HCT116 (cell line): Measurements from ENCODE around the gene TRIAP1. TPM values are rescaled to one million over a fixed set of nuclear protein-coding genes. Genes with fewer than 3 reads are reported as not detected.

Source experiments
- ATAC-seq: fragments of 200-7000 bp; cut with Tn5 transposase; 2 replicates; pipeline ENCODE4 v1.9.1; 2020; ENCODE audit warnings: mild to moderate bottlenecking, moderate library complexity
- BruUV-seq: library from RNA; stranded (reverse); fragments of 400-500 nt; replicated peaks from 2 replicates; lab custom pipeline; 2021; lab: Mats Ljungman, UMichigan
- CTCF ChIA-PET: fragments of 300-600 bp; sonication (Branson Sonifier 250); formaldehyde crosslinking; loops from one replicate; lab custom pipeline; 2021; ENCODE audit warnings: antibody characterized with exemption; lab: Charles Lee
- POLR2A ChIA-PET: fragments of 300-600, 350-600 bp; sonication (Branson Sonifier 250); formaldehyde crosslinking; loops from one replicate; lab custom pipeline; 2021; ENCODE audit warnings: antibody characterized with exemption; lab: Charles Lee
- RAD21 ChIA-PET, 2 experiments: fragments of 300-600 bp; sonication (Branson Sonifier 250); formaldehyde crosslinking; loops; one replicate each; lab custom pipeline; 2023; ENCODE audit warnings: low total read pairs in 2 of 2; ENCODE audit not compliant: uncharacterized antibody in 2 of 2, unreplicated experiment in 2 of 2, low non-redundant PET in 1 of 2; lab: Charles Lee
- DNase-seq: peaks from one replicate; pipeline ENCODE4 v3.0.0-alpha.2; 2010; ENCODE audit warnings: low read depth, low spot score
- H2AFZ ChIP-seq: fragments of 200-600 bp; shearing (Covaris generic), sonication (generic); 2 replicates; pipeline ENCODE4 v1.6.1; 2017; ENCODE audit warnings: low read depth, mixed run types, mixed read lengths, antibody characterized with exemption, low read length; ENCODE audit not compliant: poor library complexity, severe bottlenecking
- H3K27ac ChIP-seq: 2 replicates; pipeline ENCODE4 v1.5.1; 2012; ENCODE audit warnings: low read depth, low read length
- H3K27me3 ChIP-seq: fragments of 200-600 bp; sonication (generic); 2 replicates; pipeline ENCODE4 v1.6.1; 2016; ENCODE audit warnings: mixed run types, low read length, mixed read lengths; ENCODE audit not compliant: insufficient read depth
- H3K36me3 ChIP-seq, 2 experiments: fragments of 200-500 bp in 1 of 2; fragments of 200-600 bp in 1 of 2; sonication (Bioruptor generic) in 1 of 2; sonication (generic) in 1 of 2; 2 replicates each; pipeline versions ENCODE4 v1.5.1 to v1.6.1; 2014 to 2016; ENCODE audit warnings: low read length in 2 of 2, inconsistent platforms in 1 of 2, mixed read lengths in 1 of 2, mixed run types in 1 of 2; ENCODE audit not compliant: insufficient read depth in 2 of 2, control insufficient read depth in 1 of 2
- H3K4me1 ChIP-seq, 2 experiments: fragments of 200-600 bp in 1 of 2; sonication (generic) in 1 of 2; 2 replicates each; pipeline versions ENCODE4 v1.5.1 to v1.6.1; 2012 to 2017; ENCODE audit warnings: low read length in 2 of 2, inconsistent platforms in 1 of 2, mild to moderate bottlenecking in 1 of 2, mixed read lengths in 1 of 2, mixed run types in 1 of 2, moderate library complexity in 1 of 2; ENCODE audit not compliant: insufficient read depth in 2 of 2, control insufficient read depth in 1 of 2
- H3K4me2 ChIP-seq: fragments of 200-600 bp; sonication (generic); 2 replicates; pipeline ENCODE4 v1.6.1; 2017; ENCODE audit warnings: mixed run types, low read length, mixed read lengths
- H3K4me3 ChIP-seq, 2 experiments: fragments of 200-600 bp in 1 of 2; sonication (generic) in 1 of 2; replicated peaks in 1 of 2; 2 replicates each; pipeline ENCODE4 v1.5.1; 2011 to 2016; ENCODE audit warnings: low read length in 2 of 2, control low read depth in 1 of 2, low read depth in 1 of 2, mild to moderate bottlenecking in 1 of 2, mixed read lengths in 1 of 2, mixed run types in 1 of 2
- H3K79me2 ChIP-seq: fragments of 200-600 bp; sonication (generic); 2 replicates; pipeline ENCODE4 v1.6.1; 2017; ENCODE audit warnings: mild to moderate bottlenecking, mixed run types, low read length, moderate library complexity, mixed read lengths; ENCODE audit not compliant: insufficient read depth
- H3K9ac ChIP-seq: fragments of 200-600 bp; sonication (generic); 2 replicates; pipeline ENCODE4 v1.6.1; 2016; ENCODE audit warnings: low read length, mixed read lengths
- H3K9me2 ChIP-seq: fragments of 200-600 bp; sonication (generic), shearing (Covaris generic); 2 replicates; pipeline ENCODE4 v1.6.1; 2017; ENCODE audit warnings: mixed run types, mild to moderate bottlenecking, moderate library complexity; ENCODE audit not compliant: insufficient read depth
- H3K9me3 ChIP-seq, 2 experiments: fragments of 200-500 bp in 1 of 2; fragments of 200-600 bp in 1 of 2; sonication (Bioruptor generic) in 1 of 2; sonication (generic) in 1 of 2; 2 replicates each; pipeline ENCODE4 v1.6.1; 2014 to 2017; ENCODE audit warnings: low read length in 2 of 2, mixed read lengths in 2 of 2, inconsistent platforms in 1 of 2, low read depth in 1 of 2, mild to moderate bottlenecking in 1 of 2, mixed run types in 1 of 2, moderate library complexity in 1 of 2; ENCODE audit not compliant: control insufficient read depth in 1 of 2, insufficient read depth in 1 of 2
- H4K20me1 ChIP-seq: fragments of 200-600 bp; sonication (generic), shearing (Covaris generic); 2 replicates; pipeline ENCODE4 v1.6.1; 2017; ENCODE audit warnings: mixed run types, mild to moderate bottlenecking, moderate library complexity; ENCODE audit not compliant: insufficient read depth
- CBX3 ChIP-seq: IDR thresholded peaks from 2 replicates; pipeline ENCODE4 v1.6.1; 2012; ENCODE audit warnings: low read depth
- CEBPB ChIP-seq: IDR thresholded peaks from 2 replicates; pipeline ENCODE4 v1.6.1; 2012; ENCODE audit warnings: low read depth
- CTCF ChIP-seq, 3 experiments: fragments of 200-600 bp in 1 of 3; sonication (generic) in 1 of 3; IDR thresholded peaks in 2 of 3; conservative IDR thresholded peaks in 1 of 3; 2 replicates each; pipeline ENCODE4 v1.5.1; 2012 to 2017; ENCODE audit warnings: low read depth in 2 of 3, low read length in 2 of 3, antibody characterized with exemption in 1 of 3, borderline replicate concordance in 1 of 3, control low read depth in 1 of 3, mild to moderate bottlenecking in 1 of 3, mixed read lengths in 1 of 3, mixed run types in 1 of 3, moderate library complexity in 1 of 3; ENCODE audit not compliant: insufficient read depth in 1 of 3
- EGR1 ChIP-seq: IDR thresholded peaks from 2 replicates; pipeline ENCODE4 v1.6.1; 2012; ENCODE audit warnings: low read depth
- ELF1 ChIP-seq: IDR thresholded peaks from 2 replicates; pipeline ENCODE4 v1.6.1; 2012; ENCODE audit warnings: low read depth, borderline replicate concordance
- EZH2 ChIP-seq: fragments of 200-600 bp; sonication (generic); IDR thresholded peaks from 2 replicates; pipeline ENCODE4 v1.6.1; 2017; ENCODE audit warnings: antibody characterized with exemption, mixed run types
- EZH2phosphoT487 ChIP-seq: fragments of 200-600 bp; IDR thresholded peaks from 2 replicates; pipeline ENCODE4 v1.6.1; 2018; ENCODE audit warnings: antibody characterized with exemption, borderline replicate concordance
- FOSL1 ChIP-seq: IDR thresholded peaks from 2 replicates; pipeline ENCODE4 v1.6.1; 2012; ENCODE audit warnings: low read depth
- JUND ChIP-seq: IDR thresholded peaks from 2 replicates; pipeline ENCODE4 v1.6.1; 2012
- POLR2A ChIP-seq: IDR thresholded peaks from 2 replicates; pipeline ENCODE4 v1.7.0; 2011; ENCODE audit warnings: borderline replicate concordance; ENCODE audit not compliant: insufficient read depth, insufficient read length; ENCODE audit errors: extremely low read depth
- POLR2AphosphoS5 ChIP-seq: IDR thresholded peaks from 2 replicates; pipeline ENCODE4 v1.6.1; 2011; ENCODE audit warnings: mild to moderate bottlenecking, low read depth, low read length, moderate library complexity
- RAD21 ChIP-seq: IDR thresholded peaks from 2 replicates; pipeline ENCODE4 v1.6.1; 2012; ENCODE audit warnings: low read depth, mild to moderate bottlenecking
- SP1 ChIP-seq: IDR thresholded peaks from 2 replicates; pipeline ENCODE4 v1.6.1; 2012; ENCODE audit warnings: low read depth
- SRF ChIP-seq: IDR thresholded peaks from 2 replicates; pipeline ENCODE4 v1.6.1; 2012; ENCODE audit warnings: low read depth
- TCF7L2 ChIP-seq: IDR thresholded peaks from 2 replicates; pipeline ENCODE4 v1.7.0; 2011; ENCODE audit warnings: borderline replicate concordance, inconsistent platforms; ENCODE audit not compliant: insufficient read depth, insufficient read length; ENCODE audit errors: extremely low read depth
- YY1 ChIP-seq: IDR thresholded peaks from 2 replicates; pipeline ENCODE4 v1.6.1; 2011; ENCODE audit warnings: low read length, low read depth, moderate library complexity, mild to moderate bottlenecking; ENCODE audit not compliant: insufficient replicate concordance; ENCODE audit errors: extremely low read depth
- ZFX ChIP-seq: fragments of 450-650 bp; IDR thresholded peaks from 2 replicates; pipeline ENCODE4 v1.6.1; 2017
- ZNF274 ChIP-seq: fragments of 200-500 bp; sonication (Bioruptor generic); IDR thresholded peaks from 2 replicates; pipeline ENCODE4 v1.6.1; 2014; ENCODE audit warnings: mild to moderate bottlenecking, low read depth, low read length, inconsistent platforms
- intact Hi-C: fragments of 100-400 bp; cut with micrococcal nuclease; formaldehyde crosslinking; loops from 2 replicates; pipeline ENCODE4 v1.10.0; 2022
- total RNA-seq: library from RNA; stranded (reverse); gene quantifications from one replicate; pipeline ENCODE4 v1.2.1, GENCODE V29; 2021; ENCODE audit not compliant: unreplicated experiment
- TF ChIP-seq, protein P1 (sequence below): IDR thresholded peaks from 2 replicates; pipeline ENCODE4 v1.6.1; 2011; ENCODE audit warnings: mild to moderate bottlenecking, low read length, moderate library complexity; ENCODE audit not compliant: insufficient replicate concordance; ENCODE audit errors: extremely low read depth
- TF ChIP-seq, protein P2 (sequence below): IDR thresholded peaks from 2 replicates; pipeline ENCODE4 v1.6.1; 2012

TRIAP1 gene
- total RNA-seq, 1 experiment from 2014 or later: 40.3 TPM

DNA sequence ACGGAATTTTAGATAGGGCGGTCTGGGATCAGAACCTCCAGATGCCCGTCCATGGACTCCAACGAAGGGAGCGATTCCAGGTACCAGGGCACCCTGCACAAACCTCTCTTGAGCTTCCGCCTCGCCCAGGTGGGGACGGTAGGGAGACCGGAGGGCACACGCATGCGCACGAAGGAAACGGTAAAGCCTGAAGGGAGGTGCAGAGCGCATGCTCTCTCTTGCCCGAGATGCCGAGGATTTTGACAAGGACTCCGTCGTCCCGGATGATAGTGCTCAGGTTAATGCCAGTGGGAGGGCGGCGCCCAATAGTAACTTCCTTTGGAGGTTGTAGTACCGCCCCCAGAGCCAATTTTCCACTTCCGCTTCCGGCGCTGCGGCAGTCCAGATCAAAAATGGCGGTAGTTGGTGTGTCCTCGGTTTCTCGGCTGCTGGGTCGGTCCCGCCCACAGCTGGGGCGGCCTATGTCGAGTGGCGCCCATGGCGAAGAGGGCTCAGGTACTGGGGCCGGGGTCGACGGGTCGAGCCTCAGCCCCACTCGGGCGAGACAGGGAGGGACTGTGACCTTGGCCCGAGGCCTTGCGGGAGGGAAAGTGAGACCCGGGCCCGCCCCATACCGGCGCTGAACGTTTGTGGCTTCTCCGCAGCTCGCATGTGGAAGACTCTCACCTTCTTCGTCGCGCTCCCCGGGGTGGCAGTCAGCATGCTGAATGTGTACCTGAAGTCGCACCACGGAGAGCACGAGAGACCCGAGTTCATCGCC lies 8.3 kb downstream of the TRIAP1 start, which contains the start of gene COX6A1:
COX6A1 (plus strand) TSS at position 379 of the 760 bp plus-strand sequence; CDS start at position 393, 14 bp downstream.
- RAD21 ChIA-PET: interaction anchor here in 1 of 2 experiments (0.7 kb wide), 1 partner anchor 83 kb away, joined by 3 read pairs; no protein-coding TSS in a partner anchor
- H3K4me1 ChIP-seq: peaks cover 8 to 26% of the 10 kb centered on the region in 2 experiments
- no peaks in the 10 kb centered on the region for H3K9me3 ChIP-seq
- peak within 1 kb of the TSS; percentile 65 to 71 for H3K4me3 ChIP-seq
- BruUV-seq: no TSS peak
- CTCF ChIA-PET: interaction anchor here (0.7 to 1.2 kb wide), 5 partner anchors 10 to 545 kb away, joined by 3 to 4 read pairs (median 3); no protein-coding TSS in a partner anchor
- intact Hi-C loops: loop anchor here (2.0 to 10.0 kb wide), 3 partner anchors 81 to 207 kb away; partner anchors contain the start of gene CABP1
- no peaks in the 10 kb centered on the region for H3K27me3 ChIP-seq
- DNase-seq: peak; percentile 99
- POLR2A ChIA-PET: interaction anchor here (0.9 to 1.0 kb wide), 3 partner anchors 9 to 146 kb away, joined by 3 to 5 read pairs (median 3); partner anchors contain the start of gene RNU4-2
- H2AFZ ChIP-seq: peak within 1 kb of the TSS; percentile 42
- H3K4me2 ChIP-seq: peak within 1 kb of the TSS; percentile 83
- no peaks in the 10 kb centered on the region for H3K9me2 ChIP-seq
- H3K79me2 ChIP-seq: peaks cover 40% of the 10 kb centered on the region
- peak; percentile 96 for ATAC-seq
- peak within 1 kb of the TSS; percentile 81 for H3K27ac ChIP-seq
- peaks cover 11 to 17% of the 10 kb centered on the region in 2 experiments for H3K36me3 ChIP-seq
- peak within 1 kb of the TSS; percentile 72 for H3K9ac ChIP-seq
- no peaks in the 10 kb centered on the region for H4K20me1 ChIP-seq
- no peak for TF ChIP-seq EZH2phosphoT487
- no peak for TF ChIP-seq ZNF274
- TF ChIP-seq TCF7L2: no peak
- TF ChIP-seq, protein P1, sequence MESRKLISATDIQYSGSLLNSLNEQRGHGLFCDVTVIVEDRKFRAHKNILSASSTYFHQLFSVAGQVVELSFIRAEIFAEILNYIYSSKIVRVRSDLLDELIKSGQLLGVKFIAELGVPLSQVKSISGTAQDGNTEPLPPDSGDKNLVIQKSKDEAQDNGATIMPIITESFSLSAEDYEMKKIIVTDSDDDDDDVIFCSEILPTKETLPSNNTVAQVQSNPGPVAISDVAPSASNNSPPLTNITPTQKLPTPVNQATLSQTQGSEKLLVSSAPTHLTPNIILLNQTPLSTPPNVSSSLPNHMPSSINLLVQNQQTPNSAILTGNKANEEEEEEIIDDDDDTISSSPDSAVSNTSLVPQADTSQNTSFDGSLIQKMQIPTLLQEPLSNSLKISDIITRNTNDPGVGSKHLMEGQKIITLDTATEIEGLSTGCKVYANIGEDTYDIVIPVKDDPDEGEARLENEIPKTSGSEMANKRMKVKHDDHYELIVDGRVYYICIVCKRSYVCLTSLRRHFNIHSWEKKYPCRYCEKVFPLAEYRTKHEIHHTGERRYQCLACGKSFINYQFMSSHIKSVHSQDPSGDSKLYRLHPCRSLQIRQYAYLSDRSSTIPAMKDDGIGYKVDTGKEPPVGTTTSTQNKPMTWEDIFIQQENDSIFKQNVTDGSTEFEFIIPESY: no peak
- no peak for TF ChIP-seq CEBPB
- no peak for TF ChIP-seq RAD21
- TF ChIP-seq FOSL1: no peak
- no peak for TF ChIP-seq CBX3
- 0 out of 6 replicates have a peak, but pooled peaks of 1 of the 3 experiments have one; percentile 9 for TF ChIP-seq CTCF (IDR thresholded peaks at IDR 0.05 in 2 of 3, conservative IDR thresholded peaks at IDR 0.05 in 1 of 3; ENCODE audit: borderline replicate concordance in 1 of 3, insufficient read depth in 1 of 3, low read depth in 2 of 3, low read length in 2 of 3)
- no peak for TF ChIP-seq SRF
- 0 out of 2 replicates have a peak, but pooled peaks have one; percentile 3 for TF ChIP-seq SP1
- TF ChIP-seq, protein P2, sequence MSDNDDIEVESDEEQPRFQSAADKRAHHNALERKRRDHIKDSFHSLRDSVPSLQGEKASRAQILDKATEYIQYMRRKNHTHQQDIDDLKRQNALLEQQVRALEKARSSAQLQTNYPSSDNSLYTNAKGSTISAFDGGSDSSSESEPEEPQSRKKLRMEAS: peak; percentile 30; the same call in 1 of the 2 replicates
- TF ChIP-seq EGR1: no peak; the same call in 1 of the 2 replicates
- TF ChIP-seq YY1: peak; percentile 96
- no peak for TF ChIP-seq JUND
- TF ChIP-seq POLR2AphosphoS5: peak; percentile 92
- no peak for TF ChIP-seq EZH2
- no peak; the same call in 1 of the 2 replicates for TF ChIP-seq ELF1
- peak; percentile 92 for TF ChIP-seq POLR2A
- peak; percentile 81; the same call in 1 of the 2 replicates for TF ChIP-seq ZFX
